ENCODE measurements around the gene CYP11A1.

Gene CYP11A1

GRCh38 chr15:74409225-74409624, 41.8 kb upstream of the CYP11A1 start:
- H3K9me2 ChIP-seq (replicated peaks; ENCODE audit: low read depth, low read length), result no peaks in the 10 kb centered on the region
- TF ChIP-seq EZH2phosphoT487 (IDR thresholded peaks at IDR 0.05; ENCODE audit: borderline replicate concordance) (no peak), CTCF (conservative IDR thresholded peaks at IDR 0.05; ENCODE audit: low read length) (no peak)
- H3K79me2 ChIP-seq (ENCODE audit: insufficient read depth, low read length), result no peaks in the 10 kb centered on the region
- peaks cover 5% of the 10 kb centered on the region for H3K4me1 ChIP-seq (ENCODE audit: insufficient read depth, low read length, poor library complexity, severe bottlenecking)
- no peak overlapping the region for H3K4me3 ChIP-seq (ENCODE audit: low read length, poor library complexity, severe bottlenecking)
- no peak overlapping the region for H3K4me2 ChIP-seq (ENCODE audit: low read depth, low read length, poor library complexity, severe bottlenecking)
- H4K20me1 ChIP-seq (ENCODE audit: insufficient read depth, low read length, poor library complexity, severe bottlenecking), result no peaks in the 10 kb centered on the region
- no peaks in the 10 kb centered on the region for H3K9me3 ChIP-seq (ENCODE audit: insufficient read depth, low read depth, low read length)
- no peak overlapping the region for H2AFZ ChIP-seq (ENCODE audit: low read length)
- no peaks in the 10 kb centered on the region for H3K27me3 ChIP-seq (ENCODE audit: insufficient read depth, low read length, poor library complexity, severe bottlenecking)
- H3F3A ChIP-seq (ENCODE audit: low read depth), result no peaks in the 10 kb centered on the region
- peaks cover 41% of the 10 kb centered on the region; the same call in 1 of the 2 replicates for H3K36me3 ChIP-seq (ENCODE audit: insufficient read depth, low read length)
- no peak overlapping the region for H3K9ac ChIP-seq (ENCODE audit: low read depth, low read length, poor library complexity, severe bottlenecking)

- Histone ChIP-seq H3F3A (ENCODE audit: low read depth) (no peaks in the 10 kb centered on the region), H3K36me3 (ENCODE audit: insufficient read depth, low read length) (peaks cover 37% of the 10 kb centered on the region; the same call in 1 of the 2 replicates), H3K4me1 (ENCODE audit: insufficient read depth, low read length, poor library complexity, severe bottlenecking) (peaks cover 8% of the 10 kb centered on the region), H3K27me3 (ENCODE audit: insufficient read depth, low read length, poor library complexity, severe bottlenecking) (no peaks in the 10 kb centered on the region), H4K20me1 (ENCODE audit: insufficient read depth, low read length, poor library complexity, severe bottlenecking) (no peaks in the 10 kb centered on the region), H3K9me2 (replicated peaks; ENCODE audit: low read depth, low read length) (no peaks in the 10 kb centered on the region), H3K9me3 (ENCODE audit: insufficient read depth, low read depth, low read length) (no peaks in the 10 kb centered on the region), H3K4me2 (ENCODE audit: low read depth, low read length, poor library complexity, severe bottlenecking) (no peak overlapping the region), H3K4me3 (ENCODE audit: low read length, poor library complexity, severe bottlenecking) (no peak overlapping the region), H3K9ac (ENCODE audit: low read depth, low read length, poor library complexity, severe bottlenecking) (no peak overlapping the region), H3K79me2 (ENCODE audit: insufficient read depth, low read length) (no peaks in the 10 kb centered on the region), H2AFZ (ENCODE audit: low read length) (no peak overlapping the region)
- TF ChIP-seq EZH2phosphoT487 (IDR thresholded peaks at IDR 0.05; ENCODE audit: borderline replicate concordance) (no peak), CTCF (conservative IDR thresholded peaks at IDR 0.05; ENCODE audit: low read length) (no peak)
These were observed 41.4 kb upstream of the CYP11A1 start for GRCh38 chr15:74408815-74409214.

- Histone ChIP-seq H3K36me3 (ENCODE audit: insufficient read depth, low read length) (peaks cover 33% of the 10 kb centered on the region; the same call in 1 of the 2 replicates), H3K9ac (ENCODE audit: low read depth, low read length, poor library complexity, severe bottlenecking) (no peak overlapping the region), H3K4me2 (ENCODE audit: low read depth, low read length, poor library complexity, severe bottlenecking) (no peak overlapping the region), H3K79me2 (ENCODE audit: insufficient read depth, low read length) (no peaks in the 10 kb centered on the region), H3K9me2 (replicated peaks; ENCODE audit: low read depth, low read length) (no peaks in the 10 kb centered on the region), H3K4me1 (ENCODE audit: insufficient read depth, low read length, poor library complexity, severe bottlenecking) (peaks cover 13% of the 10 kb centered on the region), H3K27me3 (ENCODE audit: insufficient read depth, low read length, poor library complexity, severe bottlenecking) (no peaks in the 10 kb centered on the region), H3K4me3 (ENCODE audit: low read length, poor library complexity, severe bottlenecking) (no peak overlapping the region), H2AFZ (ENCODE audit: low read length) (no peak overlapping the region), H4K20me1 (ENCODE audit: insufficient read depth, low read length, poor library complexity, severe bottlenecking) (no peaks in the 10 kb centered on the region), H3K9me3 (ENCODE audit: insufficient read depth, low read depth, low read length) (no peaks in the 10 kb centered on the region), H3F3A (ENCODE audit: low read depth) (no peaks in the 10 kb centered on the region)
- TF ChIP-seq CTCF (conservative IDR thresholded peaks at IDR 0.05; ENCODE audit: low read length) (no peak), EZH2phosphoT487 (IDR thresholded peaks at IDR 0.05; ENCODE audit: borderline replicate concordance) (no peak)
These were observed 40.9 kb upstream of the CYP11A1 start for GRCh38 chr15:74408385-74408784.
